GM23338 (cell line): ENCODE results near the gene C19orf47. TPM values are rescaled to one million over a fixed set of nuclear protein-coding genes. Genes with fewer than 3 reads are reported as not detected.

Experiments used
- ATAC-seq: fragments of 200-7000 bp; cut with Tn5 transposase; 3 replicates; pipeline ENCODE4 v1.9.1; 2020
- DNase-seq: peaks from one replicate; pipeline ENCODE4 v3.0.0-alpha.2; 2015; ENCODE audit warnings: low spot score
- H2AFZ ChIP-seq: fragments of 200-600 bp; sonication (generic); 2 replicates; pipeline ENCODE4 v1.8.0; 2016; ENCODE audit warnings: antibody characterized with exemption, mild to moderate bottlenecking, moderate library complexity
- H3F3A ChIP-seq: fragments of 200-600 bp; sonication (generic); replicated peaks from 2 replicates; pipeline ENCODE4 v1.8.0; 2017; ENCODE audit warnings: antibody characterized with exemption, mixed run types, low read depth
- H3K27ac ChIP-seq: fragments of 200-600 bp; sonication (generic); 2 replicates; pipeline ENCODE4 v1.6.1; 2016; ENCODE audit warnings: low read depth
- H3K27me3 ChIP-seq: fragments of 200-600 bp; sonication (generic); 2 replicates; pipeline ENCODE4 v1.8.0; 2016; ENCODE audit warnings: mild to moderate bottlenecking, mixed run types, moderate library complexity; ENCODE audit not compliant: insufficient read depth
- H3K36me3 ChIP-seq: fragments of 200-600 bp; sonication (generic); 2 replicates; pipeline ENCODE4 v1.8.0; 2016; ENCODE audit warnings: mild to moderate bottlenecking; ENCODE audit not compliant: insufficient read depth
- H3K4me1 ChIP-seq: fragments of 200-600 bp; sonication (generic); 2 replicates; pipeline ENCODE4 v1.8.0; 2016; ENCODE audit warnings: mild to moderate bottlenecking, moderate library complexity; ENCODE audit not compliant: insufficient read depth
- H3K4me2 ChIP-seq: fragments of 200-600 bp; sonication (generic); 2 replicates; pipeline ENCODE4 v1.7.1; 2017; ENCODE audit warnings: mixed run types
- H3K4me3 ChIP-seq: fragments of 200-600 bp; sonication (generic); 2 replicates; pipeline ENCODE4 v1.6.1; 2016; ENCODE audit warnings: mixed run types
- H3K79me2 ChIP-seq: fragments of 200-600 bp; sonication (generic); replicated peaks from 2 replicates; pipeline ENCODE4 v1.8.0; 2017; ENCODE audit warnings: mild to moderate bottlenecking; ENCODE audit not compliant: insufficient read depth
- H3K9me2 ChIP-seq: fragments of 200-600 bp; sonication (generic); 2 replicates; pipeline ENCODE4 v1.8.0; 2017; ENCODE audit not compliant: insufficient read depth
- H4K20me1 ChIP-seq: fragments of 200-600 bp; sonication (generic); replicated peaks from 2 replicates; pipeline ENCODE4 v1.8.0; 2017; ENCODE audit warnings: mild to moderate bottlenecking; ENCODE audit not compliant: insufficient read depth
- H3K27ac Mint-ChIP-seq: 2 replicates; pipeline ENCODE4 v1.8.0; 2020; ENCODE audit warnings: inconsistent platforms, mild to moderate bottlenecking, moderate library complexity, mixed read lengths
- H3K27me3 Mint-ChIP-seq: 3 replicates; pipeline ENCODE4 v1.8.0; 2022; ENCODE audit warnings: low read depth, mild to moderate bottlenecking, moderate library complexity, mixed read lengths, inconsistent platforms; ENCODE audit not compliant: insufficient read depth, poor library complexity
- H3K36me3 Mint-ChIP-seq: 3 replicates; pipeline ENCODE4 v1.8.0; 2021; ENCODE audit warnings: low read depth, mild to moderate bottlenecking, inconsistent platforms, moderate library complexity, mixed read lengths
- H3K4me1 Mint-ChIP-seq: 3 replicates; pipeline ENCODE4 v1.8.0; 2020; ENCODE audit warnings: mild to moderate bottlenecking, inconsistent platforms, mixed read lengths
- H3K4me3 Mint-ChIP-seq: 3 replicates; pipeline ENCODE4 v1.8.0; 2021; ENCODE audit warnings: moderate library complexity, mild to moderate bottlenecking, inconsistent platforms, mixed read lengths
- H3K9me3 Mint-ChIP-seq: 3 replicates; pipeline ENCODE4 v1.8.0; 2020; ENCODE audit warnings: moderate library complexity, mild to moderate bottlenecking, inconsistent platforms, mixed read lengths
- CREB1 ChIP-seq: fragments of 250-450 bp; sonication (Bioruptor Pico); IDR thresholded peaks from 2 replicates; pipeline ENCODE4 v1.5.0; 2020; ENCODE audit warnings: low read depth, mild to moderate bottlenecking, moderate library complexity
- EZH2 ChIP-seq: fragments of 200-600 bp; sonication (generic); IDR thresholded peaks from one replicate; pipeline ENCODE4 v1.8.0; 2017; ENCODE audit warnings: antibody characterized with exemption, mild to moderate bottlenecking, low read depth; ENCODE audit not compliant: unreplicated experiment
- JUNB ChIP-seq: IDR thresholded peaks from one replicate; pipeline ENCODE4 v1.6.1; 2016; ENCODE audit warnings: antibody characterized with exemption; ENCODE audit not compliant: unreplicated experiment
- NANOG ChIP-seq: IDR thresholded peaks from 2 replicates; pipeline ENCODE4 v1.6.1; 2016; ENCODE audit warnings: antibody characterized with exemption, borderline replicate concordance
- POLR2AphosphoS5 ChIP-seq: IDR thresholded peaks from 2 replicates; pipeline ENCODE4 v1.6.1; 2016; ENCODE audit warnings: antibody characterized with exemption, low read depth
- STAT1 ChIP-seq: IDR thresholded peaks from one replicate; pipeline ENCODE4 v1.6.1; 2016; ENCODE audit warnings: antibody characterized with exemption; ENCODE audit not compliant: unreplicated experiment
- polyA plus RNA-seq: library from polyadenylated mRNA; unstranded; fragments of >200 nt; fragmentation: Nextera tagmentation; extraction: Ambion mirVana; gene quantifications from 2 replicates; pipeline ENCODE4 v1.2.1, GENCODE V29; 2016
- total RNA-seq: library from RNA; depleted of rRNA; stranded (reverse); fragments of >200 nt; shearing (Covaris generic); gene quantifications from 2 replicates; pipeline ENCODE4 v1.2.3, GENCODE V29; 2014
- TF ChIP-seq, protein P1 (sequence below): IDR thresholded peaks from 2 replicates; pipeline ENCODE4 v1.6.1; 2016; ENCODE audit warnings: antibody characterized with exemption
- TF ChIP-seq, protein P2 (sequence below): fragments of 250-450 bp; sonication (Bioruptor Pico); IDR thresholded peaks from 2 replicates; pipeline ENCODE4 v1.5.0; 2020; ENCODE audit warnings: mild to moderate bottlenecking, moderate library complexity

Gene C19orf47
- total and polyA plus RNA-seq, 2 experiments from 2014 or later, result 13.1 to 26.6 TPM

GRCh38 chr19:40280608-40281221, 67.5 kb downstream of the C19orf47 start:
- peak; percentile 1; the same call in 1 of the 3 replicates for ATAC-seq
- 0 out of 2 replicates have a peak, but pooled peaks cover 5% of the 10 kb centered on the region for H4K20me1 ChIP-seq

DNA sequence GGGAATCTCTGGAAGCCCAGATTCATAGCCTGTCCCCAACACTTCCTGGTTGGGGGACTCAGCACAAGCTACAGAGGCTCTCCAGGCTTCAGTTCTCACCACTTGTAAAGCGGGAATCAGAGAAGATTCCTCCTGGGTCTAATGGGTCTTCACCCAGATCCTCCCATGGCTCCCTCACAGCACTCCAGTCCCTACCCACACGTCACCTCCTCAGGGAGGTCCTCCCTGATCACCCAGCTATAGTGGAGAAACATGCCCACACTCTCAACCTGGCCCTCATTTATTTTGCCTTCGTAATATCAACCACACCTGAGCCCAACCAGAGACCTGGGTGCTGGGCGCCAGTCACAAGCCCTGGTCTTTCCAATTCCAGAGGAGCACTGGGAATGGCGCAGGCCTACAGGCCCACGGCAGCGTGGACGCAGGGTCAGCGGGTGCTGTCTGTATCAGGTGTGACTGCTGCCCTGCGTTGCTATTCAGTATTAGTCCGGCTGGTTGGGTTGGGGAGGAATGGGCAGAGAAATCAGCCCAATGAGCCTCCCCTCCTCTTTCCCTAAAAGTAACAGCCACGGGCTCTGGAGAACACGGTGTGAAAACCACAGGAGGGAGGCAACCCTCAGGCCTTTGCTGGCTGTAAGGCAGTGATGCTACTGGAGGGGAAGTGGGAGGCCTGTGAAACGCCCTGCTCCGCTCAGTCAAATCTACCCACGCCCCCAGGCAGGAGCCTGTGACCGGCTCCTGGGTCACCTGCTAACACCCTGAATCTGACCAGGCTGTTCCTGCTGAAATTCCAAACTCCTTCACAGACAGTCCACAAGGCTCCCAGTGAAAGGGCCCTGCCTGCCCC, 68.2 kb downstream of the C19orf47 start:
- peaks cover 9% of the 10 kb centered on the region; the same call in 1 of the 2 replicates for H4K20me1 ChIP-seq
- H3K4me3 ChIP-seq, result no peak overlapping the region
- peaks cover 90% of the 10 kb centered on the region for H3K79me2 ChIP-seq
- Mint-ChIP-seq H3K36me3 (no peaks in the 10 kb centered on the region), H3K27me3 (peaks cover 10% of the 10 kb centered on the region), H3K4me3 (no peak overlapping the region; the same call in 2 of the 3 replicates), H3K4me1 (peaks cover 47% of the 10 kb centered on the region), H3K9me3 (no peaks in the 10 kb centered on the region; the same call in 2 of the 3 replicates), H3K27ac (peak overlapping the region; percentile 76; the same call in 1 of the 2 replicates)
- no peak overlapping the region for H3K4me2 ChIP-seq
- DNase-seq (no peak), ATAC-seq (no peak)
- H3K36me3 ChIP-seq, result no peaks in the 10 kb centered on the region
- no peaks in the 10 kb centered on the region for H3K9me2 ChIP-seq
- H2AFZ ChIP-seq, result no peak overlapping the region
- H3F3A ChIP-seq, result no peaks in the 10 kb centered on the region; the same call in 1 of the 2 replicates
- H3K27me3 ChIP-seq, result no peaks in the 10 kb centered on the region
- no peak overlapping the region for H3K27ac ChIP-seq
- H3K4me1 ChIP-seq, result peaks cover 17% of the 10 kb centered on the region
- TF ChIP-seq POLR2AphosphoS5 (no peak), STAT1 (no peak), CREB1 (no peak), JUNB (no peak), EZH2 (no peak), NANOG (no peak)
- TF ChIP-seq, protein P1, sequence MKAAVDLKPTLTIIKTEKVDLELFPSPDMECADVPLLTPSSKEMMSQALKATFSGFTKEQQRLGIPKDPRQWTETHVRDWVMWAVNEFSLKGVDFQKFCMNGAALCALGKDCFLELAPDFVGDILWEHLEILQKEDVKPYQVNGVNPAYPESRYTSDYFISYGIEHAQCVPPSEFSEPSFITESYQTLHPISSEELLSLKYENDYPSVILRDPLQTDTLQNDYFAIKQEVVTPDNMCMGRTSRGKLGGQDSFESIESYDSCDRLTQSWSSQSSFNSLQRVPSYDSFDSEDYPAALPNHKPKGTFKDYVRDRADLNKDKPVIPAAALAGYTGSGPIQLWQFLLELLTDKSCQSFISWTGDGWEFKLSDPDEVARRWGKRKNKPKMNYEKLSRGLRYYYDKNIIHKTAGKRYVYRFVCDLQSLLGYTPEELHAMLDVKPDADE, result no peak
- TF ChIP-seq, protein P2, sequence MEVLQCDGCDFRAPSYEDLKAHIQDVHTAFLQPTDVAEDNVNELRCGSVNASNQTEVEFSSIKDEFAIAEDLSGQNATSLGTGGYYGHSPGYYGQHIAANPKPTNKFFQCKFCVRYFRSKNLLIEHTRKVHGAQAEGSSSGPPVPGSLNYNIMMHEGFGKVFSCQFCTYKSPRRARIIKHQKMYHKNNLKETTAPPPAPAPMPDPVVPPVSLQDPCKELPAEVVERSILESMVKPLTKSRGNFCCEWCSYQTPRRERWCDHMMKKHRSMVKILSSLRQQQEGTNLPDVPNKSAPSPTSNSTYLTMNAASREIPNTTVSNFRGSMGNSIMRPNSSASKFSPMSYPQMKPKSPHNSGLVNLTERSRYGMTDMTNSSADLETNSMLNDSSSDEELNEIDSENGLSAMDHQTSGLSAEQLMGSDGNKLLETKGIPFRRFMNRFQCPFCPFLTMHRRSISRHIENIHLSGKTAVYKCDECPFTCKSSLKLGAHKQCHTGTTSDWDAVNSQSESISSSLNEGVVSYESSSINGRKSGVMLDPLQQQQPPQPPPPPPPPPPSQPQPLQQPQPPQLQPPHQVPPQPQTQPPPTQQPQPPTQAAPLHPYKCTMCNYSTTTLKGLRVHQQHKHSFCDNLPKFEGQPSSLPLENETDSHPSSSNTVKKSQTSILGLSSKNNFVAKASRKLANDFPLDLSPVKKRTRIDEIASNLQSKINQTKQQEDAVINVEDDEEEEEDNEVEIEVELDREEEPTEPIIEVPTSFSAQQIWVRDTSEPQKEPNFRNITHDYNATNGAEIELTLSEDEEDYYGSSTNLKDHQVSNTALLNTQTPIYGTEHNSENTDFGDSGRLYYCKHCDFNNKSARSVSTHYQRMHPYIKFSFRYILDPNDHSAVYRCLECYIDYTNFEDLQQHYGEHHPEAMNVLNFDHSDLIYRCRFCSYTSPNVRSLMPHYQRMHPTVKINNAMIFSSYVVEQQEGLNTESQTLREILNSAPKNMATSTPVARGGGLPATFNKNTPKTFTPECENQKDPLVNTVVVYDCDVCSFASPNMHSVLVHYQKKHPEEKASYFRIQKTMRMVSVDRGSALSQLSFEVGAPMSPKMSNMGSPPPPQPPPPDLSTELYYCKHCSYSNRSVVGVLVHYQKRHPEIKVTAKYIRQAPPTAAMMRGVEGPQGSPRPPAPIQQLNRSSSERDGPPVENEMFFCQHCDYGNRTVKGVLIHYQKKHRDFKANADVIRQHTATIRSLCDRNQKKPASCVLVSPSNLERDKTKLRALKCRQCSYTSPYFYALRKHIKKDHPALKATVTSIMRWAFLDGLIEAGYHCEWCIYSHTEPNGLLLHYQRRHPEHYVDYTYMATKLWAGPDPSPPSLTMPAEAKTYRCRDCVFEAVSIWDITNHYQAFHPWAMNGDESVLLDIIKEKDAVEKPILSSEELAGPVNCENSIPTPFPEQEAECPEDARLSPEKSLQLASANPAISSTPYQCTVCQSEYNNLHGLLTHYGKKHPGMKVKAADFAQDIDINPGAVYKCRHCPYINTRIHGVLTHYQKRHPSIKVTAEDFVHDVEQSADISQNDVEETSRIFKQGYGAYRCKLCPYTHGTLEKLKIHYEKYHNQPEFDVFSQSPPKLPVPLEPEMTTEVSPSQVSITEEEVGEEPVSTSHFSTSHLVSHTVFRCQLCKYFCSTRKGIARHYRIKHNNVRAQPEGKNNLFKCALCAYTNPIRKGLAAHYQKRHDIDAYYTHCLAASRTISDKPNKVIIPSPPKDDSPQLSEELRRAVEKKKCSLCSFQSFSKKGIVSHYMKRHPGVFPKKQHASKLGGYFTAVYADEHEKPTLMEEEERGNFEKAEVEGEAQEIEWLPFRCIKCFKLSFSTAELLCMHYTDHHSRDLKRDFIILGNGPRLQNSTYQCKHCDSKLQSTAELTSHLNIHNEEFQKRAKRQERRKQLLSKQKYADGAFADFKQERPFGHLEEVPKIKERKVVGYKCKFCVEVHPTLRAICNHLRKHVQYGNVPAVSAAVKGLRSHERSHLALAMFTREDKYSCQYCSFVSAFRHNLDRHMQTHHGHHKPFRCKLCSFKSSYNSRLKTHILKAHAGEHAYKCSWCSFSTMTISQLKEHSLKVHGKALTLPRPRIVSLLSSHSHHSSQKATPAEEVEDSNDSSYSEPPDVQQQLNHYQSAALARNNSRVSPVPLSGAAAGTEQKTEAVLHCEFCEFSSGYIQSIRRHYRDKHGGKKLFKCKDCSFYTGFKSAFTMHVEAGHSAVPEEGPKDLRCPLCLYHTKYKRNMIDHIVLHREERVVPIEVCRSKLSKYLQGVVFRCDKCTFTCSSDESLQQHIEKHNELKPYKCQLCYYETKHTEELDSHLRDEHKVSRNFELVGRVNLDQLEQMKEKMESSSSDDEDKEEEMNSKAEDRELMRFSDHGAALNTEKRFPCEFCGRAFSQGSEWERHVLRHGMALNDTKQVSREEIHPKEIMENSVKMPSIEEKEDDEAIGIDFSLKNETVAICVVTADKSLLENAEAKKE (CRISPR knock-in tag), result no peak

More at GRCh38 chr19:40280608-40281221, 67.5 kb downstream of the C19orf47 start:
- Histone ChIP-seq H3K4me1 (peaks cover 17% of the 10 kb centered on the region), H3K4me3 (no peak overlapping the region), H3K9me2 (no peaks in the 10 kb centered on the region), H3K27ac (no peak overlapping the region), H3K4me2 (peak overlapping the region; percentile 48), H2AFZ (no peak overlapping the region), H3K36me3 (no peaks in the 10 kb centered on the region), H3K27me3 (no peaks in the 10 kb centered on the region), H3F3A (peaks cover 2% of the 10 kb centered on the region), H3K79me2 (peaks cover 86% of the 10 kb centered on the region)
- no peak for TF ChIP-seq CREB1
- TF ChIP-seq, protein P1, result no peak
- H3K9me3 Mint-ChIP-seq, result peaks cover 2% of the 10 kb centered on the region; the same call in 2 of the 3 replicates
- H3K4me3 Mint-ChIP-seq, result no peak overlapping the region; the same call in 2 of the 3 replicates
- H3K27me3 Mint-ChIP-seq, result peaks cover 14% of the 10 kb centered on the region
- peak; percentile 51 for DNase-seq
- no peaks in the 10 kb centered on the region for H3K36me3 Mint-ChIP-seq
- H3K27ac Mint-ChIP-seq, result peak overlapping the region; percentile 76
- H3K4me1 Mint-ChIP-seq, result peaks cover 45% of the 10 kb centered on the region
